ENCODE results near the gene WDR72.
"Not testable (repeated sequence)": the region's sequence is repeated elsewhere in the genome, so short reads cannot be mapped to it uniquely, and the experiment has no call there.

The WDR72 gene

GRCh38 chr15:53589520-53590057, 169.9 kb downstream of the WDR72 start:
- no peak for DNase-seq (ENCODE audit: low spot score)

- no peak for DNase-seq (ENCODE audit: low spot score)
Measured at GRCh38 chr15:53588773-53589172, 170.7 kb downstream of the WDR72 start.

GRCh38 chr15:53586799-53587198, 172.7 kb downstream of the WDR72 start:
- DNase-seq (ENCODE audit: low spot score): no peak

GRCh38 chr15:53581513-53581912, 177.9 kb downstream of the WDR72 start:
- no peak for DNase-seq (ENCODE audit: low spot score)

- no peak for DNase-seq (ENCODE audit: low spot score)
Measured at GRCh38 chr15:53580366-53580765, 179.1 kb downstream of the WDR72 start.

- DNase-seq (ENCODE audit: low spot score): no peak
Measured at GRCh38 chr15:53576841-53577240, 182.6 kb downstream of the WDR72 start.

- DNase-seq (ENCODE audit: low spot score): no peak
Measured at GRCh38 chr15:53573091-53573490, 186.4 kb downstream of the WDR72 start.

GRCh38 chr15:53569751-53570480, 189.5 kb downstream of the WDR72 start:
- DNase-seq (ENCODE audit: low spot score): no peak

- DNase-seq (ENCODE audit: low spot score): no peak
Measured at GRCh38 chr15:53566912-53567311, 192.6 kb downstream of the WDR72 start.

- DNase-seq (ENCODE audit: low spot score): no peak
Measured at GRCh38 chr15:53565721-53566120, 193.7 kb downstream of the WDR72 start.

GRCh38 chr15:53564647-53565046, 194.8 kb downstream of the WDR72 start:
- DNase-seq (ENCODE audit: low spot score): no peak

- DNase-seq (ENCODE audit: low spot score): no peak
Measured at GRCh38 chr15:53563627-53564026, 195.8 kb downstream of the WDR72 start.

- DNase-seq (ENCODE audit: low spot score): no peak
Measured at GRCh38 chr15:53559364-53560277, 199.8 kb downstream of the WDR72 start.

GRCh38 chr15:53558384-53558783, 201.1 kb downstream of the WDR72 start:
- DNase-seq (ENCODE audit: low spot score): no peak

- DNase-seq (ENCODE audit: low spot score): no peak
Measured at GRCh38 chr15:53555226-53555625, 204.2 kb downstream of the WDR72 start.

GRCh38 chr15:53549697-53550305, 209.7 kb downstream of the WDR72 start:
- no peak for DNase-seq (ENCODE audit: low spot score)

GRCh38 chr15:53548236-53548635, 211.2 kb downstream of the WDR72 start:
- DNase-seq (ENCODE audit: low spot score): no peak

GRCh38 chr15:53540626-53541300, 218.7 kb downstream of the WDR72 start:
- DNase-seq (ENCODE audit: low spot score): not testable (repeated sequence)

GRCh38 chr15:53539878-53540277, 219.6 kb downstream of the WDR72 start:
- DNase-seq (ENCODE audit: low spot score): no peak

GRCh38 chr15:53536479-53537120, 222.9 kb downstream of the WDR72 start:
- no peak for DNase-seq (ENCODE audit: low spot score)

GRCh38 chr15:53535886-53536285, 223.6 kb downstream of the WDR72 start:
- DNase-seq (ENCODE audit: low spot score): no peak

All from hematopoietic multipotent progenitor cell treated with erythropoietin and hydrocortisone succinate and interleukin-3 and kit ligand, for 17 days (in vitro differentiated cells).